Ishikawa (cell line): ENCODE measurements around the gene PPP1R12A.

Source experiments
- CEBPB ChIP-seq: IDR thresholded peaks from 2 replicates; pipeline ENCODE4 v1.6.1; 2012
- CREB1 ChIP-seq: IDR thresholded peaks from 2 replicates; pipeline ENCODE4 v1.6.1; 2012; ENCODE audit warnings: low read depth
- EGR1 ChIP-seq: IDR thresholded peaks from 2 replicates; pipeline ENCODE4 v1.6.1; 2012
- EP300 ChIP-seq: IDR thresholded peaks from 2 replicates; pipeline ENCODE4 v1.6.1; 2012; ENCODE audit warnings: borderline replicate concordance
- FOXM1 ChIP-seq: IDR thresholded peaks from 2 replicates; pipeline ENCODE4 v1.6.1; 2012; ENCODE audit warnings: low read depth, borderline replicate concordance
- RAD21 ChIP-seq: IDR thresholded peaks from 2 replicates; pipeline ENCODE4 v1.6.1; 2012; ENCODE audit warnings: low read depth
- TAF1 ChIP-seq: IDR thresholded peaks from 2 replicates; pipeline ENCODE4 v1.6.1; 2012; ENCODE audit warnings: low read depth, mild to moderate bottlenecking
- TCF12 ChIP-seq: IDR thresholded peaks from 2 replicates; pipeline ENCODE4 v1.6.1; 2012; ENCODE audit warnings: low read depth
- TEAD4 ChIP-seq: IDR thresholded peaks from 2 replicates; pipeline ENCODE4 v1.6.1; 2012
- YY1 ChIP-seq: IDR thresholded peaks from 2 replicates; pipeline ENCODE4 v1.6.1; 2012; ENCODE audit warnings: low read depth
- TF ChIP-seq, protein P1 (sequence below): IDR thresholded peaks from 2 replicates; pipeline ENCODE4 v1.6.1; 2012
- TF ChIP-seq, protein P2 (sequence below): IDR thresholded peaks from 2 replicates; pipeline ENCODE4 v1.6.1; 2012
- TF ChIP-seq, protein P3 (sequence below): IDR thresholded peaks from 2 replicates; pipeline ENCODE4 v1.6.1; 2012; ENCODE audit warnings: low read depth, mild to moderate bottlenecking

DNA sequence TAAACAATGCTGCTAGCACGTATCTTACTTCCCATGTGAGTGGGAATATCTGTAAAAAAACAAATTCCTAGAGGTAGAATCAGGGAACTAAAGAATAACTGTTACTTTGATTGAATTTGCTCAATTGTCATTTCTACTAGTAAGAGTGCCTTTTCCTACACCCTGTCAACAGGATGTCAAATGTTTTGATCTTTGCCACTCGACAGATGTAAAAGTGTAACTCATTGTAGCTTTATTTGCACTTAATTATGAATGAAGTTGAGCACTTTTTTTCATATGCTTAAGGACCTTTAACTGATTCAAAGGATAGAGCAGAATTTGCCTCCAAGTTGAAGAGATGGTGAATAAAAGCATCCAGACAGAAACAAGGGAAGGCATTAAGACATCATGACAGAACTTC is 104.5 kb downstream of the PPP1R12A start:
- TF ChIP-seq TAF1: no peak
- no peak for TF ChIP-seq EP300
- TF ChIP-seq RAD21: no peak
- TF ChIP-seq, protein P1, sequence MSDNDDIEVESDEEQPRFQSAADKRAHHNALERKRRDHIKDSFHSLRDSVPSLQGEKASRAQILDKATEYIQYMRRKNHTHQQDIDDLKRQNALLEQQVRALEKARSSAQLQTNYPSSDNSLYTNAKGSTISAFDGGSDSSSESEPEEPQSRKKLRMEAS: no peak
- TF ChIP-seq YY1: no peak
- TF ChIP-seq FOXM1: no peak
- TF ChIP-seq EGR1: no peak
- TF ChIP-seq TCF12: no peak
- TF ChIP-seq, protein P2, sequence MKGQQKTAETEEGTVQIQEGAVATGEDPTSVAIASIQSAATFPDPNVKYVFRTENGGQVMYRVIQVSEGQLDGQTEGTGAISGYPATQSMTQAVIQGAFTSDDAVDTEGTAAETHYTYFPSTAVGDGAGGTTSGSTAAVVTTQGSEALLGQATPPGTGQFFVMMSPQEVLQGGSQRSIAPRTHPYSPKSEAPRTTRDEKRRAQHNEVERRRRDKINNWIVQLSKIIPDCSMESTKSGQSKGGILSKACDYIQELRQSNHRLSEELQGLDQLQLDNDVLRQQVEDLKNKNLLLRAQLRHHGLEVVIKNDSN: no peak
- no peak for TF ChIP-seq TEAD4
- TF ChIP-seq CREB1: no peak
- TF ChIP-seq, protein P3, sequence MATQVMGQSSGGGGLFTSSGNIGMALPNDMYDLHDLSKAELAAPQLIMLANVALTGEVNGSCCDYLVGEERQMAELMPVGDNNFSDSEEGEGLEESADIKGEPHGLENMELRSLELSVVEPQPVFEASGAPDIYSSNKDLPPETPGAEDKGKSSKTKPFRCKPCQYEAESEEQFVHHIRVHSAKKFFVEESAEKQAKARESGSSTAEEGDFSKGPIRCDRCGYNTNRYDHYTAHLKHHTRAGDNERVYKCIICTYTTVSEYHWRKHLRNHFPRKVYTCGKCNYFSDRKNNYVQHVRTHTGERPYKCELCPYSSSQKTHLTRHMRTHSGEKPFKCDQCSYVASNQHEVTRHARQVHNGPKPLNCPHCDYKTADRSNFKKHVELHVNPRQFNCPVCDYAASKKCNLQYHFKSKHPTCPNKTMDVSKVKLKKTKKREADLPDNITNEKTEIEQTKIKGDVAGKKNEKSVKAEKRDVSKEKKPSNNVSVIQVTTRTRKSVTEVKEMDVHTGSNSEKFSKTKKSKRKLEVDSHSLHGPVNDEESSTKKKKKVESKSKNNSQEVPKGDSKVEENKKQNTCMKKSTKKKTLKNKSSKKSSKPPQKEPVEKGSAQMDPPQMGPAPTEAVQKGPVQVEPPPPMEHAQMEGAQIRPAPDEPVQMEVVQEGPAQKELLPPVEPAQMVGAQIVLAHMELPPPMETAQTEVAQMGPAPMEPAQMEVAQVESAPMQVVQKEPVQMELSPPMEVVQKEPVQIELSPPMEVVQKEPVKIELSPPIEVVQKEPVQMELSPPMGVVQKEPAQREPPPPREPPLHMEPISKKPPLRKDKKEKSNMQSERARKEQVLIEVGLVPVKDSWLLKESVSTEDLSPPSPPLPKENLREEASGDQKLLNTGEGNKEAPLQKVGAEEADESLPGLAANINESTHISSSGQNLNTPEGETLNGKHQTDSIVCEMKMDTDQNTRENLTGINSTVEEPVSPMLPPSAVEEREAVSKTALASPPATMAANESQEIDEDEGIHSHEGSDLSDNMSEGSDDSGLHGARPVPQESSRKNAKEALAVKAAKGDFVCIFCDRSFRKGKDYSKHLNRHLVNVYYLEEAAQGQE: no peak
- no peak for TF ChIP-seq CEBPB
